Testis (tissue), 3 donors: ENCODE data around the gene BMERB1. TPM values are rescaled to one million over a fixed set of nuclear protein-coding genes. Genes with fewer than 3 reads are reported as not detected.

Source experiments
- DNase-seq: peaks from one replicate; pipeline ENCODE4 v3.0.0-alpha.2; 2019
- H3K27ac ChIP-seq, 2 donors: fragments of 200-600 bp; sonication (generic); one replicate each; pipeline ENCODE4 v1.5.1; 2019
- H3K27me3 ChIP-seq: fragments of 200-600 bp; sonication (generic); one replicate; pipeline ENCODE4 v1.5.1; 2019
- H3K36me3 ChIP-seq: fragments of 200-600 bp; sonication (generic); one replicate; pipeline ENCODE4 v1.5.1; 2017; ENCODE audit warnings: low read depth; ENCODE audit errors: missing control alignments
- H3K4me1 ChIP-seq: fragments of 200-600 bp; sonication (generic); one replicate; pipeline ENCODE4 v1.5.1; 2019
- H3K4me3 ChIP-seq, 2 donors: fragments of 200-600 bp; sonication (generic); one replicate each; pipeline ENCODE4 v1.5.1; 2017 to 2019
- H3K9me3 ChIP-seq: fragments of 200-600 bp; sonication (generic); one replicate; pipeline ENCODE4 v1.5.1; 2017
- POLR2A ChIP-seq: fragments of 450-650 bp; IDR thresholded peaks from one replicate; pipeline ENCODE4 v1.6.1; 2017; ENCODE audit warnings: antibody characterized with exemption, mild to moderate bottlenecking, moderate library complexity
- WGBS, 2 donors: methylation state at CpG; one replicate each; pipeline ENCODE4 v1.1.5; 2018; 5-methylcytosine and 5-hydroxymethylcytosine counted together
- intact Hi-C: fragments of 100-400 bp; cut with DNase I; formaldehyde crosslinking; loops from one replicate; pipeline ENCODE4 v1.15.1; 2023; ENCODE audit warnings: low total_unique reads
- polyA plus RNA-seq: library from polyadenylated mRNA; stranded (reverse); fragments of 350-450 nt; fragmentation: Illumina TruSeq; extraction: RNeasy Lipid Tissue Mini Kit (QIAGEN cat#74804); gene quantifications from one replicate; pipeline ENCODE4 v1.2.3, GENCODE V29; 2014; ENCODE audit warnings: low read depth, low replicate concordance; ENCODE audit not compliant: insufficient read depth
- total RNA-seq, 2 donors: library from RNA; depleted of rRNA; stranded (reverse); fragments of >200 nt; gene quantifications; one replicate each; pipeline ENCODE4 v1.2.3, GENCODE V29; 2016
- TF ChIP-seq, protein P1 (sequence below), 3 experiments: fragments of 450-650 bp in 2 of 3; fragments of 200-600 bp in 1 of 3; sonication (generic) in 1 of 3; IDR thresholded peaks; one replicate each; pipeline ENCODE4 v1.5.1; 2016 to 2019; ENCODE audit warnings: antibody characterized with exemption in 3 of 3, mild to moderate bottlenecking in 2 of 3, moderate library complexity in 1 of 3

BMERB1 gene
- total and polyA plus RNA-seq, 3 donors from 2014 or later = 54.1 to 102 (median 63.1) TPM

DNA sequence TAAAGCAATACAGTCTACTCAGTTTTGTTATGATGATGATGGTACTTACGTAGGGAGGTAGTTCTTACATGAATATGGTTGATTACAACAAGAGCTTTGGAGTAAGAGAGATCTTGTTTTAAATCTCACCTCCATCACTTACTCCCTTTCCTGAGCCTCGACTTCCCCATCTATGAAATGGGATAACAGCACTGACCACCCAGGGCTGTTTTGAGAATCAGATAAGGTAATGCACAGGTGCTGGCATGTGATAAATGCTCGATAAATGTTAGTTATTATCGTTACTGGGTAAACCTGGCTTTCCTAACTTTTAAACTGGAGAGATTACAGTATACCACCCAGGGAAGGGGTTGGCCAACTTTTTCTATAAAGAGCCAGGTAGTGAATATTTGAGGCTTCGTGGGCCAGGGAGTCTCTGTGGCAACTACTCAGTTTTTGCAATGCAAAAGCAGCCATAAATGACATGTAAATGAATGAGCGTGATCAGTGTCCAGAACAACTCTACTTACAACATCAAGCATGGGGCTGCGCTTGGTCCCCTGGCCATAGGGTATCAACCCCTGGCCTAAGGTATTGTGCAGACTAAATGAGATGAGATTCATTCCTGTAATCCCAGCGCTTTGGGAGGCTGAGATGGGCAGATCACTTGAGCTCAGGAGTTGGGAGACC, 73.7 kb downstream of the BMERB1 start:
- Histone ChIP-seq H3K4me1 (peaks cover 9% of the 10 kb centered on the region), H3K9me3 (no peaks in the 10 kb centered on the region), H3K27me3 (no peaks in the 10 kb centered on the region), H3K36me3 (no peaks in the 10 kb centered on the region), H3K4me3 (no peak overlapping the region), H3K27ac (no peak overlapping the region)
- 92 to 97% methylated on average over 8 of the region's 8 CpGs for WGBS, 2 donors
- no peak for DNase-seq
- TF ChIP-seq, protein P1, sequence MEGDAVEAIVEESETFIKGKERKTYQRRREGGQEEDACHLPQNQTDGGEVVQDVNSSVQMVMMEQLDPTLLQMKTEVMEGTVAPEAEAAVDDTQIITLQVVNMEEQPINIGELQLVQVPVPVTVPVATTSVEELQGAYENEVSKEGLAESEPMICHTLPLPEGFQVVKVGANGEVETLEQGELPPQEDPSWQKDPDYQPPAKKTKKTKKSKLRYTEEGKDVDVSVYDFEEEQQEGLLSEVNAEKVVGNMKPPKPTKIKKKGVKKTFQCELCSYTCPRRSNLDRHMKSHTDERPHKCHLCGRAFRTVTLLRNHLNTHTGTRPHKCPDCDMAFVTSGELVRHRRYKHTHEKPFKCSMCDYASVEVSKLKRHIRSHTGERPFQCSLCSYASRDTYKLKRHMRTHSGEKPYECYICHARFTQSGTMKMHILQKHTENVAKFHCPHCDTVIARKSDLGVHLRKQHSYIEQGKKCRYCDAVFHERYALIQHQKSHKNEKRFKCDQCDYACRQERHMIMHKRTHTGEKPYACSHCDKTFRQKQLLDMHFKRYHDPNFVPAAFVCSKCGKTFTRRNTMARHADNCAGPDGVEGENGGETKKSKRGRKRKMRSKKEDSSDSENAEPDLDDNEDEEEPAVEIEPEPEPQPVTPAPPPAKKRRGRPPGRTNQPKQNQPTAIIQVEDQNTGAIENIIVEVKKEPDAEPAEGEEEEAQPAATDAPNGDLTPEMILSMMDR (IDR thresholded peaks at IDR 0.05) = no peak
- no peak for TF ChIP-seq POLR2A
- intact Hi-C loops = no loop called here

DNA sequence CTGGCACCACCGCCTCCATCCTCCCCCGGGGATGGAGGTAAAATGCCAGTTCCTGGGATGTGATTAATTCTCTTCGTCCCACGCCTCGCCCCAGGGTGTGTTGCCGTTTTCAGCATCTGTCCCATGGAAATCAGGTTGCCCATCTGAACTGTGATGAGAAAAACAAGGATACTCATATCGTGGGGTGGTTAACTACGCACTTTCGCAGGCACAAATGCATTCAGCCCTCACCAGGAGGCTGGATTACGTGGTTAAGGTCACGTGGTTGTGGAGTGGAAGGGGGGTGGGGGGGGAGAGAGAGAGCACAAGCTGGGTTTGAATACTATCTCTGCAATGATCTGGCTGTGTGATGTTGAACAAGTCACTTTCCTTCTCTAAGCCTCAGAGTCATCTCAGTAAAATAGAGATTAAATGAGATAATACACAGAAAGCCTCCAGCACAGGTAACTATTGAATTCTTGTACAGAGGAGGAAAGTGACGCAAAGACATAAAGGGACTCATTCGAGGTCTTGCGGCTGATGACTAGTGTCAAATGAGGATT, 74.7 kb downstream of the BMERB1 start:
- intact Hi-C loops = no loop called here
- WGBS, 2 donors = 94 to 96% methylated on average over 14 of the region's 14 CpGs

DNA sequence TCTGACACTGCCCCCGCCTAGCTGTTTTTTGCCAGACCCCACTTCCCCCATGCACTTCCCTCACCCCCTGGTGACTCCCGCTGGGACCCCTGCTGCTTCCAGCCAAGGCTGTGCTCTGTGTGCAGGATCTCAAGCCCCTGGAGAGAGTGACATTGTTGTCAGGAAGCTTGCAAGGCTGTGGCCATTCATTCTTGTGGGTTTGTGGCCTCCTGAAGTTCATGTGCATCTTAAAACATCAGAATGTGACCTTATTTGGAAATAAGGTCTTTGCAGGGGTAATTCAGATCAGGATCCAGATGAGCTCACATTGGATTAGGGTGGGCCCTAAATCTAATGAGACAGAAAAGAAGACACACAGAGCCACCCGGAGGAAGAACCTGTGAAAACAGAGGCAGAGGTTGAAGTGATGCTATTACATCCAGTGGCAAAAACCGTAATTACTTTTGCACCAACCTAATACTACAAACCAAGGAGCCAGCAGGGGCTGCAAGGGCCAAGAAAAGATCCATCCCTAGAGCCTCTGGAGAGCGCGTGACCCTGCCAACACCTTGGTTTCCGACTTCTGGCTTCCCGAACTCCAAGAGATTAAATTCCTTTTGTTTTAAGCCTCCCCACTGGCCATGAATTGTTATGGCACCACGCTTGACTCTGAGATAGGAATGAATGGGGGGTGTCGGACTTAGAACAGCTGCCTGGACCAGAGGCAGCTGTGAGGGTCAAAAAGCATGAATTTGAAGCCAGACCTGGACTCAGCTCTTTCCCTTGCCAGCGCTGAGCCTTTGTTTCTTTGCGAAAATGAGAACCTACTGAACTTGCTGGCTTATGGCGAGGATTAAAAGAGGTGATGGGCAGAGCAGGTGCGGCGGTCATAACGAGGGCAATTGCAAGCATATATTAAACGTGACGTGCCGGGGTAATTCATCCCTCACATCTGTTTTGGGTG, 75.5 kb downstream of the BMERB1 start:
- H3K9me3 ChIP-seq = no peaks in the 10 kb centered on the region
- intact Hi-C loops = no loop called here
- 88 to 92% methylated on average over 18 to 19 of the region's 19 CpGs for WGBS, 2 donors
- TF ChIP-seq, protein P1 (IDR thresholded peaks at IDR 0.05) = no peak
- no peak for TF ChIP-seq POLR2A
- H3K36me3 ChIP-seq = no peaks in the 10 kb centered on the region
- H3K27ac ChIP-seq = no peak overlapping the region
- H3K4me1 ChIP-seq = peaks cover 9% of the 10 kb centered on the region
- no peak overlapping the region for H3K4me3 ChIP-seq
- DNase-seq = no peak
- no peaks in the 10 kb centered on the region for H3K27me3 ChIP-seq

More for the DNA sequence above, 74.7 kb downstream of the BMERB1 start:
- peaks cover 9% of the 10 kb centered on the region for H3K4me1 ChIP-seq
- TF ChIP-seq POLR2A = no peak
- TF ChIP-seq, protein P1 (IDR thresholded peaks at IDR 0.05) = no peak
- no peaks in the 10 kb centered on the region for H3K36me3 ChIP-seq
- H3K27ac ChIP-seq = no peak overlapping the region
- H3K27me3 ChIP-seq = no peaks in the 10 kb centered on the region
- DNase-seq = no peak
- no peak overlapping the region for H3K4me3 ChIP-seq
- no peaks in the 10 kb centered on the region for H3K9me3 ChIP-seq

DNA sequence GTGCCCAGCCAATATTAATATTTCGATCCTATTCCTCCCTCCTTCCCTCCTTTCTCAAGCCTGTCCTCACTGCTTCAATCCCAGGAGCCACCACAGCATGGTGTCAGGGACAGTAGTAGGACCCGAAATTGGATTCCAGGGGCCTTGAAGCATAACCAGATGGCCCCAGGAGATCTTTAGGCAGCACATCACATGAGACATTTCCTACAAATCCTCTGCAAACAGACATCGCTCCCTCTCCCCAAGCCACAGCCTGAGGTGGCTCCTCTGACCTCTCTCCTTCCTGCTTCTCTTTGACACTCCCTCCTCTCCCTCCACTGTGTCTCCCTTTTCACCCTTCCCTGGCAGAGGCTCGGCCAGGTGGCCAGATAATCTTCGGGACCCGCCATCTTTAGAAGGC, 76.6 kb downstream of the BMERB1 start:
- H3K36me3 ChIP-seq = no peaks in the 10 kb centered on the region
- H3K9me3 ChIP-seq = no peaks in the 10 kb centered on the region
- H3K27ac ChIP-seq = no peak overlapping the region
- intact Hi-C loops = no loop called here
- TF ChIP-seq, protein P1 (IDR thresholded peaks at IDR 0.05) = no peak
- TF ChIP-seq POLR2A = no peak
- peaks cover 9% of the 10 kb centered on the region for H3K4me1 ChIP-seq
- no peaks in the 10 kb centered on the region for H3K27me3 ChIP-seq
- DNase-seq = no peak
- no peak overlapping the region for H3K4me3 ChIP-seq
- WGBS, 2 donors = 81 to 89% methylated on average over 6 of the region's 6 CpGs
